ENCODE results near the gene FBXW7. TPM values are rescaled to one million over a fixed set of nuclear protein-coding genes. Genes with fewer than 3 reads are reported as not detected.

The FBXW7 gene
- total RNA-seq, 1 donor = 15.9 TPM

DNA sequence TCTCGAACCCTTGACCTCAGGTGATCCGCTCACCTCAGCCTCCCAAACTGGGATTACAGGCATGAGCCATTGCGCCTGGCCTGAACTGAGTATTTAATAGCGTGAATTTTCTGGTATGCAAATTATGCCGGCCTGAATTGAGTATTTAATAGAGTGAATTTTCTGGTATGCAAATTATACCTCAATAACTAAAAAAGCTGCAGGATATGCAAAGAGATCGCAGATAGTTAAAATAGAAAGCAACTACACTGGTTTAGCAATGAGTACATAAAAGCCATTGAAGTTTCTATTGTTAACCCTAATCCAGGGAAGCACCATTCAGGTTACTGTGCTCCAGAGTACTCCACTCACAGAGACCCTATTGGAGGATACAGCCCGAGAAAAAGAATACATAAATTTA is 22.8 kb downstream of the FBXW7 start:
- no peak for DNase-seq (ENCODE audit: low read depth in 2 of 3, low spot score in 2 of 3)

DNA sequence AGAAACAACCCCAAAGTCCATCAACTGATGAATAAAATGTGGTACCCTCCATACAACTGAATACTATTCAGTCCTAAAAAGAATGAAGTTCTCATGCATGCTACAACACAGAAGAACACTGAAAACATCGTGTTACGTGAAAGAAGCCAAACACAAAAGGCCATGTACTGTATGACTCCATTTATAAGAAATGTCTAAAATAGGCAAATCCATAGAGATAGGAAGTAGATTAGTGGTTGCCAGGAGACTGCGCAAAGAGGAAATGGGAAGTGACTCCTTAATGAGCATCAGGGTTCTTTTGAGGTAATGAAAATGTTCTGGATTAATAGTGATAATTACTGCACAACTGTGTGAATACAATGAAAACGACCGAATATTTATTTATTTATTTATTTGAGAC is 23.4 kb downstream of the FBXW7 start:
- DNase-seq (ENCODE audit: low read depth in 2 of 3, low spot score in 2 of 3) = no peak

DNA sequence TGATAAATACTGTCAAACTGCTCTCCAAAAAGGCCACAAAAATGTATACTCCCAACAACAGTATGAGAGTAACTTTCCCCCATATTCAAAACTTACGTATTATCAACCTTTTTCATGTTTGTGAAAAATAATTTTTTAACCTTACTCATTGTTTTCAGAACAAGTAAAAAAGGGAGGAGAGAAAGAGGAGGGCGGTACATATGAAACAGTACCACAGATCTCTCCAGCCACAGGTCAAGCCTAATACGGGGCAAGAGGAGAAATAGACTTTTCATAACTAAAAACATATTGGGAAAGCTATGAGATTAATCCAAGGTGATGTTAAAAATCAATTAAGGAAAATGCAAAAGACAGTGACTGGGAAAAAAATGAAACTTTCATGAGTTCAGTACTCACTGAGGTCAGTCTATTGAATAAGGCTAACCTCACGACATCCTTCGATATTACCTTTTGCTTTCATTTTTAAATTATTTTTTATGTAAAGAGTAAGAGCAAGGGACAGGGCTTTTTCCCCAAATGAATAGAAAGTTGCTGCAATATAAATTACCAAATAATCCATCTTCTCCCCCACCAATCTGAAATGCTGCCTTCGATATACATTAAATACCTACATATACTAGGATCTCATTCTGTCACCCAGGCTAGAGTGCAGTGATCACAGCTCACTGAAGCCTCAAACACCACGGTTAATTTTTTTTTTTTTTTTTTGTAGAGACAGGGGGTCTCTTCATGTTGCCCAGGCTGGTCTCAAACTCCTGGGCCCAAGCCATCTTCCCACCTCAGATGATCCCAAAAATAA is 25.3 kb downstream of the FBXW7 start:
- no peak for DNase-seq (ENCODE audit: low read depth in 2 of 3, low spot score in 2 of 3)

- DNase-seq (ENCODE audit: low read depth in 2 of 3, low spot score in 2 of 3) = no peak
Observed at GRCh38 chr4:152509595-152510225, 26.2 kb downstream of the FBXW7 start.

DNA sequence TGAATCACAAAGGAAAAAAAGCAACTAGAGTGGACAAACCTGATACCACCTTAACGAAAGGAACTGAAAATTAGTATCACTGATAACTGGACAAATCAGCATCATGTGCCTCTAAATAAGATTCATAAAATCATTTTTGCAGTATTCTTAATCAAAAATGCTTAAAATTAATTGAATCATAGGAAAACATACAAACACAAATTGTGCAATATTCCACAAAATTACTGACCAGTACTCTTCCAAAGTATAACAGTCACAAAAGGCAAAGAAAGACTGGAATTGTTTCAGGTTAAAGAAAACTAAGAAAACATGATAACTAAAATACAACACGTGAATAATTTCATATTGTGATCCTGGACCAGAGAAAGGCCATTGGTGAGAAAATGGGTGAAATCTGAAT is 27.1 kb downstream of the FBXW7 start:
- DNase-seq (ENCODE audit: low read depth in 2 of 3, low spot score in 2 of 3) = no peak

- DNase-seq (ENCODE audit: low read depth in 2 of 3, low spot score in 2 of 3) = no peak
Observed at GRCh38 chr4:152508386-152508785, 27.5 kb downstream of the FBXW7 start.

DNA sequence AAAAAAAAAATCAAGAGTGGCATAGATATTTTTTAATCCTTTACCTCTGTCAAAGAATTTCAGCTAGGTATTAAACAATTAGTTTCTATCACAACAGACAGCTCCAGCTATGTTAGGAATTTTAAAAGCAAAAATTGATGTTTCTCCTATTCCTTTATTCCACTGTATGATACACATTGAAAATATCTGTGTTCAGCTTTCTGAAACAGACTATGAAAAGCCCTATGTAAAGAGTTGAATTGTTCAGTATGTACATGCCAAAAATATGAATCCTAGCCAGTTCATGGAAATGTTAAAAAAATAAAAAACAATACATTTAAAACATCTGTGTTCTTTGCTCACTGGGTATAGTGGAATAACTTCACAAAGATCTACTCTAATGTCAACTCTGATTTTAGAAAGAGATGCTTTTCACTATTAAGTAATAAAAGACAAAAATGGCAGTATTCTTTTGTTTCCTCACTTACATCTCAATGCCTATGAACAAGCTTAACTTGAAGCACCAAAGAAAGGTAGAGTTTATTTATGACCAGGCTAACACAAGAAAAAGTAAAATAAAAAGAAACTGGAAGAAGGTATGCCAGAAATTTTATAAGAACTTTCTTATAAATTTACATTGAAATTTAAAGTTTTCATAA is 32.1 kb downstream of the FBXW7 start:
- no peak for DNase-seq (ENCODE audit: low read depth in 2 of 3, low spot score in 2 of 3)

DNA sequence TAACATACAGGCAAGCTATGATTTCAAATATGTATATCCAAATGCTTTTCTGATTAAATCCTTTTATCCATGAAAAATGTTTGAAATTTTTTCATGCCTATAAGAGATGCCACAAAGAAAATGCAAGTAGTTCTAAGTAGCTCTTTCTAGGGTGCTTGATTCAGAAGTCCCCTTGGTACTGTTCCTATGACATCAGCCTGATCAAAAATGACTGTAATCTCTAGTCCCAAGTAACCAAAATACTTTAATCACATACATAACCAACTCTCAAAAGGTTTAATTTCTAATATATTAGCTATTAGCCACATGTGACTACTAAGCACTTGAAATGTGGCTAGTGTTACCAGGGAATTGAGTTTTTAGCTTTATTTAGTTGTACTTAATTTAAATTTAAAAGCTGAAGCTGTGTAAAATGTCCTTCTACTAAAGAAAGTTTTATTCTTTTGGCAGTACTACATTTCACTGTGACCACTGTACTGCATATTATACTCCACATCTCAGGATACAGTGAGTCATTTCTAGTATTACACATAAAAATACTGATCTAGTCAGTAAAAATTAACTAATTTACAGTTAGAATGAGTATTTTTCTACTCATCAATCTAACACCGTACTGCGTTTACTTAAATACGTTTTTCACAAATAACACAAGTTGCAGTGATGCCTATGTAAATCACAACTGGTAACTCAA is 33.9 kb downstream of the FBXW7 start:
- DNase-seq (ENCODE audit: low read depth in 2 of 3, low spot score in 2 of 3) = no peak

- peak; percentile 54 to 90 (median 79) for DNase-seq (ENCODE audit: low read depth in 2 of 3, low spot score in 2 of 3)
Observed at GRCh38 chr4:152500800-152501434, 35.0 kb downstream of the FBXW7 start.

GRCh38 chr4:152500275-152500674 is 35.6 kb downstream of the FBXW7 start:
- DNase-seq (ENCODE audit: low read depth in 2 of 3, low spot score in 2 of 3) = no peak

- peak in 1 of 3 donors; percentile 14 for DNase-seq (ENCODE audit: low read depth in 2 of 3, low spot score in 2 of 3)
Observed at GRCh38 chr4:152499344-152499743, 36.5 kb downstream of the FBXW7 start.

- DNase-seq (ENCODE audit: low read depth in 2 of 3, low spot score in 2 of 3) = no peak
Observed at GRCh38 chr4:152494020-152494419, 41.9 kb downstream of the FBXW7 start.

- DNase-seq (ENCODE audit: low read depth in 2 of 3, low spot score in 2 of 3) = no peak
Observed at GRCh38 chr4:152488246-152488645, 47.6 kb downstream of the FBXW7 start.

- no peak for DNase-seq (ENCODE audit: low read depth in 2 of 3, low spot score in 2 of 3)
Observed at GRCh38 chr4:152486429-152487389, 49.2 kb downstream of the FBXW7 start.

DNA sequence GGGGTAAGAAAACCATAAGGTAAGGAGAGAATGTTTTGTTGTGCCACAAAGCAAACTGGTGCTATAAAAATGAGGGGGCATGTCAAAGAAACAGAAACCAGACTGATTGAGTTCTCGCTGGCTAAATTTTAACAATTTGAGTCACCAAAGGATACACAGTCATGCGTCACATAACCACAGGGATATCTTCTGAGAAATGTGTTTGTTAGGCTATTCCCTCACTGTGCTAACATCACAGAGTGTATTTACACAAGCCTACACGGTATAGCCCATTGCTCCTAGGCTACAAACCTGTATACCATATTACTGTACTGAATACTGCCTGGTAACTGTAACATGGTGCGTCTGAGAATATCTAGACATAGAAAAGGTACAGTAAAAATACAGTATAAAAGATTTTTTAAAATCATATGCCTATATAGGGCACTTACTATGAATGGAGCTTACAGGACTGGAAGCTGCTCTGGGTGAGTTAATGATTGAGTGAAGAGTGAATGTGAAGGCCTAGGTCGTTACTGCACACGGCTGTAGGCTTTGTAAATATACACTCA is 50.1 kb downstream of the FBXW7 start:
- DNase-seq (ENCODE audit: low read depth in 2 of 3, low spot score in 2 of 3) = no peak

DNA sequence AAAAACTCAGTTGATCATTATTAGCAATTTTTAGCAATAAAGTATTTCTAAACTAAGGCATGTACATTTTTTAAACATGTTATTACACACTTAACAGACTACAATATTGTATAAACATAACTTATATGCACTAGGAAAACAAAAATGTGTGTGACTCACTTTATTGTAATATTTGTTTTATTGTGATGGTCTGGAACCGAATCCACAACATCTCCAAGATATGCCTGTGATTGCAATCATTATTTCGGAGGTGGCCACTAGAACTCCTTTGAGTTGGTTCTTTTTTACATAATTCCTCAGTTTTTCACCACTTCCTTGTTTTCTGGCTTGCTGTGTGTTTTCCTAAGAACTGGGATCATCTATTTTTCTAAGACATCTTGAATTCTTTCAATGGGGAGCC is 53.7 kb downstream of the FBXW7 start:
- no peak for DNase-seq (ENCODE audit: low read depth in 2 of 3, low spot score in 2 of 3)

DNA sequence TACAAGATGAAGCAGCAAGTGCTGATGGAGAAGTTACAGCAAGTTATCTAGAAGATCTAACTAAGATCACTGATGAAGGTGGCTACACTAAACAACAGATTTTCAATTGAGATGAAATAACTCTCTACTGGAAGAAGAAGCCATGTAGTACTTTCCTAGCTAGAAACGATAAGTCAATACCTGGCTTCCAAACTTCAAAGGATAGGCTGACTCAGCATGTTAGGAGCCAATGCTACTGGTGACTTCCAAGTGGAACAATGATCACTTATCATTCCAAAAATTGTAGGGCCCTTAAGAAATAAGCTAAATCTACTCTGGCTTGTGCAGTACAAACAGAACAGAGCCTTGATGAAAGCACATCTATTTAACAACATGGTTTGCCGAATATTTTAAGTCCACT is 55.0 kb downstream of the FBXW7 start:
- no peak for DNase-seq (ENCODE audit: low read depth in 2 of 3, low spot score in 2 of 3)

GRCh38 chr4:152480326-152480725 is 55.6 kb downstream of the FBXW7 start:
- no peak for DNase-seq (ENCODE audit: low read depth in 2 of 3, low spot score in 2 of 3)

GRCh38 chr4:152479428-152480026 is 56.4 kb downstream of the FBXW7 start:
- DNase-seq (ENCODE audit: low read depth in 2 of 3, low spot score in 2 of 3) = no peak

All from hematopoietic multipotent progenitor cell (in vitro differentiated cells).